RWPE2 (cell line): ENCODE data around the gene OR10J4.

Experiments
- ATAC-seq: fragments of 200-7000 bp; cut with Tn5 transposase; 3 replicates; pipeline ENCODE4 v1.9.1; 2021; ENCODE audit warnings: low read depth
- DNase-seq: peaks from one replicate; pipeline ENCODE4 v3.0.0-alpha.2; 2020; ENCODE audit warnings: low spot score
- H3K27ac ChIP-seq: fragments of 450-650 bp; 2 replicates; pipeline ENCODE4 v1.5.1; 2017; ENCODE audit warnings: mild to moderate bottlenecking; ENCODE audit not compliant: poor library complexity, severe bottlenecking
- H3K27me3 ChIP-seq: fragments of 250-450 bp; sonication (Bioruptor Pico); 2 replicates; pipeline ENCODE4 v1.5.1; 2021; ENCODE audit warnings: mild to moderate bottlenecking, moderate library complexity; ENCODE audit not compliant: insufficient read depth, poor library complexity, severe bottlenecking
- H3K36me3 ChIP-seq: fragments of 250-450 bp; sonication (Bioruptor Pico); 2 replicates; pipeline ENCODE4 v1.5.1; 2020; ENCODE audit warnings: low read depth, mild to moderate bottlenecking, moderate library complexity
- H3K4me1 ChIP-seq: fragments of 250-450 bp; sonication (Bioruptor Pico); 2 replicates; pipeline ENCODE4 v1.5.1; 2021; ENCODE audit warnings: mild to moderate bottlenecking, moderate library complexity; ENCODE audit not compliant: insufficient read depth, poor library complexity, severe bottlenecking
- H3K4me3 ChIP-seq: fragments of 250-450 bp; sonication (Bioruptor Pico); 2 replicates; pipeline ENCODE4 v1.5.1; 2021; ENCODE audit warnings: mild to moderate bottlenecking, moderate library complexity; ENCODE audit not compliant: severe bottlenecking
- H3K9me3 ChIP-seq: fragments of 250-450 bp; sonication (Bioruptor Pico); 2 replicates; pipeline ENCODE4 v1.5.1; 2021; ENCODE audit warnings: mild to moderate bottlenecking, moderate library complexity; ENCODE audit not compliant: severe bottlenecking
- TF ChIP-seq, protein P1 (sequence below): fragments of 450-650 bp; IDR thresholded peaks from one replicate; pipeline ENCODE4 v1.5.1; 2017; ENCODE audit warnings: mild to moderate bottlenecking, moderate library complexity; ENCODE audit not compliant: poor library complexity, severe bottlenecking

OR10J4 gene

DNA sequence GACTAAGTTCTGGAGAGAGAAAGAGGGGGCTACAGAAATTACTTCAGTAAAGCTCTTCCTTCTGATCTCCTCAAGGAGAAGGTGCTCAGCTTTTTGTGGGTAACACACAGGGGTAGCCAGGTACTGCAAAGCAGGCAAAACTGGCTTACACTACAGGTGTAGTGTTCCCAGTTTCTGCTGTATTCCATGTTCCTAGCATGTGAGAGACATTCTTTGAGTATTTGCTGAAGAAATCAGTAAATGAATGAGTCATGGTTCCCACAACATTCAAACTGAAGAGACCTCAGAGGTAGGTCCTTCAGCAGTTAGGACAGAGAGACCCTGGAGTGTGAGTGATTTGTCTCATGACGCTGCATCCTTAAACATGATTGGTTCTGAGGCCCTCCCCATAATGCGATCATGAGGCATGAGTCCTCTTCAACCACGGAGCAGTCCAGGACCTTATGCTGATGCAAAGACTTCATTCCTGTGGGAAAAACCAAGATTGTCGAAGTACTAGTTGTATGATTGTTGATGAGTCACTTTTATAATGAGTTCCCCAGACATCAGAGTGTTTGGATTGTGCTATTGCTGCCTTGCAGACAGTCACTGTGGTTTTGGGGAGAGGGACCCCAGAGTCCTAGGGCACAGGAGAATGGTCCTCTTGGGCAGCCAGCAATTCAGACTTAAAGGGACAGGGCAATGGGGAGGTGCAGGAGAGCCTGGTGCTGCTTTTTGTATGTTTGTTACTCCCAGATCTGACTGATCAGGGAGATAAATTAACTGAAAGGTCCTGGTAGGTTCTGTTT, 2.7 kb upstream of the OR10J4 start:
- ATAC-seq (peak; percentile 62; the same call in 2 of the 3 replicates), DNase-seq (no peak)
- H3K27ac ChIP-seq = no peak overlapping the region
- no peaks in the 10 kb centered on the region for H3K27me3 ChIP-seq
- no peak overlapping the region for H3K4me3 ChIP-seq
- H3K36me3 ChIP-seq = no peaks in the 10 kb centered on the region
- TF ChIP-seq, protein P1, sequence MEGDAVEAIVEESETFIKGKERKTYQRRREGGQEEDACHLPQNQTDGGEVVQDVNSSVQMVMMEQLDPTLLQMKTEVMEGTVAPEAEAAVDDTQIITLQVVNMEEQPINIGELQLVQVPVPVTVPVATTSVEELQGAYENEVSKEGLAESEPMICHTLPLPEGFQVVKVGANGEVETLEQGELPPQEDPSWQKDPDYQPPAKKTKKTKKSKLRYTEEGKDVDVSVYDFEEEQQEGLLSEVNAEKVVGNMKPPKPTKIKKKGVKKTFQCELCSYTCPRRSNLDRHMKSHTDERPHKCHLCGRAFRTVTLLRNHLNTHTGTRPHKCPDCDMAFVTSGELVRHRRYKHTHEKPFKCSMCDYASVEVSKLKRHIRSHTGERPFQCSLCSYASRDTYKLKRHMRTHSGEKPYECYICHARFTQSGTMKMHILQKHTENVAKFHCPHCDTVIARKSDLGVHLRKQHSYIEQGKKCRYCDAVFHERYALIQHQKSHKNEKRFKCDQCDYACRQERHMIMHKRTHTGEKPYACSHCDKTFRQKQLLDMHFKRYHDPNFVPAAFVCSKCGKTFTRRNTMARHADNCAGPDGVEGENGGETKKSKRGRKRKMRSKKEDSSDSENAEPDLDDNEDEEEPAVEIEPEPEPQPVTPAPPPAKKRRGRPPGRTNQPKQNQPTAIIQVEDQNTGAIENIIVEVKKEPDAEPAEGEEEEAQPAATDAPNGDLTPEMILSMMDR = no peak
- H3K9me3 ChIP-seq = no peaks in the 10 kb centered on the region
- no peaks in the 10 kb centered on the region for H3K4me1 ChIP-seq

DNA sequence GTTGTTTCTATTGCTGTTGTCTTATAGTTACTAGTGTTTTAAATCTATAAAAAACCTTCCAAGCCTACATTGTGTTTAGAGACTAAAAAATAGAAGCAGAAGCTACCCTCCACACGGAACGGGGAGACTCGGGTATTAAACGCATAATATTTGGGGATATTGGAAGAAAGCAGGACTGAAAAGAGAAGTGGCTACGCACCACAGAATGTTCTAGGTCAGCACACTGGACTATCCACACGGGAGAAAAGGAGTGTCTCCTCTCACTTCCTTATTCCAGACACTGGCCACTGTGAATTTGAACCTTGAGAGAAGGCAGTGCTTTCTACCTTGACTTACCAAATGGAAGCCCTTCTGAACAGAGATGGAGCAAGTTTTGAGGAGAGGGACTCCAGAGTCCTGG, 1.0 kb upstream of the OR10J4 start:
- DNase-seq (no peak), ATAC-seq (no peak)
- no peaks in the 10 kb centered on the region for H3K4me1 ChIP-seq
- TF ChIP-seq, protein P1 = no peak
- no peak overlapping the region for H3K4me3 ChIP-seq
- no peaks in the 10 kb centered on the region for H3K36me3 ChIP-seq
- no peaks in the 10 kb centered on the region for H3K27me3 ChIP-seq
- H3K27ac ChIP-seq = no peak overlapping the region
- H3K9me3 ChIP-seq = no peaks in the 10 kb centered on the region

DNA sequence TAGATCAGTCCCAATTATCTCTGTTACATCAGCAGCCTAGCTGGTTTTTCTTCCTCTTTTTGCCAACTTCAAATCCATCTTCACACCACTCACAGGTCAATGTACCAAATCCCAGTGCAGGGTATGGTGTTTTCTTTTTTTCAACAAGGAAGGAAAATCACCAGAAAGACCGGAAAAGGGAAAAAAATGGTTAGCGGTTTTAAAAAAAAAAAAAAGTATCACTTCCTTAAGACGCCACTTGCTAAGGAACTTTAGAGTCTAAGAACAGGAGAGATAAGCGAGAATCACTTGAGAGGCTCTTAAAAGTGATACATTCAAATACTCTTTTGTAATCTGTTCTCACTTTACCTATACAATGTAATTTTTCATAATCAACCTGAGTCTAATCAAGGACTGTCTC, 4.5 kb downstream of the OR10J4 start:
- no peak for ATAC-seq
- TF ChIP-seq, protein P1 = no peak
- H3K27me3 ChIP-seq = no peaks in the 10 kb centered on the region

DNA sequence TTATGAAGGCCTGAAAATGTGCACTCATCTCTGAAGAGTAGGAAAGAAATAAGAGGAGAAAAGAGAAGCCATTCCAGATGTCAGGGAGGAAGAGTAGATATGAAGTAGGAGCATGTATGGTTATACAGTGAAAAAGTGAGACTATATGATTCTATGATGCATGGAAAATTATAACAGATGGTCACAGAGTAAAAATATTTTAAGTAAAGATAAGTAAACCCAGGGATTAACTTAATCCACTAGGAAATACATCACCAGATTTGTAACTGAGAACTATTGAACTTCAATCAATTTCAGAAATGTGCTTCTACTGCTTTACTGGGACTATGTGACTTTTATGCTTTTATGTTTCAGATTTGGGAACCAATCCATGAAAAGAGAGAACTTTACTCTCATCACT, 7.4 kb downstream of the OR10J4 start, which contains the start of gene OR10J1:
Gene OR10J1 (plus strand): TSS at position 301 of the 400 bp plus-strand sequence. CDS start 70 bp downstream, at position 371.
- DNase-seq = no peak
- no peak within 1 kb of the TSS for H3K4me3 ChIP-seq

More for the DNA sequence above, 4.5 kb downstream of the OR10J4 start:
- Histone ChIP-seq H3K27ac (no peak overlapping the region), H3K9me3 (no peaks in the 10 kb centered on the region), H3K4me1 (no peaks in the 10 kb centered on the region), H3K36me3 (no peaks in the 10 kb centered on the region), H3K4me3 (no peak overlapping the region)
- no peak for DNase-seq

More for the DNA sequence above, 7.4 kb downstream of the OR10J4 start, which contains the start of gene OR10J1:
- no peaks in the 10 kb centered on the region for H3K36me3 ChIP-seq
- no peaks in the 10 kb centered on the region for H3K4me1 ChIP-seq
- H3K27ac ChIP-seq = no peak within 1 kb of the TSS
- ATAC-seq = no peak
- no peaks in the 10 kb centered on the region for H3K27me3 ChIP-seq
- H3K9me3 ChIP-seq = no peaks in the 10 kb centered on the region
- TF ChIP-seq, protein P1 = no peak
